HUES64 (cell line): ENCODE results near the gene IKBKE. TPM values are rescaled to one million over a fixed set of nuclear protein-coding genes. Genes with fewer than 3 reads are reported as not detected.
A peak's percentile ranks its signal among the peaks of the same experiment; 100 is the strongest.

Experiments used
- H3K27ac ChIP-seq: 2 replicates; pipeline ENCODE4 v1.7.0; 2013; ENCODE audit warnings: low read depth, low read length, inconsistent platforms
- H3K27me3 ChIP-seq: 2 replicates; pipeline ENCODE4 v1.6.1; 2013; ENCODE audit warnings: mild to moderate bottlenecking, low read length; ENCODE audit not compliant: insufficient read depth
- H3K36me3 ChIP-seq: 2 replicates; pipeline ENCODE4 v1.6.1; 2013; ENCODE audit warnings: mild to moderate bottlenecking, low read length; ENCODE audit not compliant: insufficient read depth
- H3K4me1 ChIP-seq: 2 replicates; pipeline ENCODE4 v1.6.1; 2013; ENCODE audit warnings: mild to moderate bottlenecking, low read length, moderate library complexity; ENCODE audit not compliant: insufficient read depth
- H3K4me3 ChIP-seq: 2 replicates; pipeline ENCODE4 v1.5.1; 2013; ENCODE audit warnings: mild to moderate bottlenecking, low read length, moderate library complexity
- H3K9ac ChIP-seq: 2 replicates; pipeline ENCODE4 v1.6.1; 2013; ENCODE audit warnings: mild to moderate bottlenecking, low read depth, low read length
- H3K9me3 ChIP-seq: 2 replicates; pipeline ENCODE4 v1.6.1; 2013; ENCODE audit warnings: low read depth, low read length; ENCODE audit not compliant: insufficient read depth
- WGBS: fragments of 150-250, 120-280 bp; methylation state at CpG from one replicate; pipeline ENCODE4 v1.1.7; 2013; ENCODE audit warnings: missing lambda C conversion rate; 5-methylcytosine and 5-hydroxymethylcytosine counted together
- polyA plus RNA-seq, 2 experiments: library from polyadenylated mRNA; stranded (reverse); fragments of 50-300 nt; gene quantifications; one replicate each; pipeline ENCODE4 v1.2.3, GENCODE V29; 2013

The IKBKE gene
- polyA plus RNA-seq (2013, experiment 1 of 2): 7.2 TPM
- polyA plus RNA-seq (2013, experiment 2 of 2): 6.1 TPM

- peaks cover 8% of the 10 kb centered on the region; the same call in 1 of the 2 replicates for H3K27me3 ChIP-seq
- peaks cover 2% of the 10 kb centered on the region; the same call in 1 of the 2 replicates for H3K36me3 ChIP-seq
- peak within 1 kb of the TSS; percentile 26 for H3K9ac ChIP-seq
- H3K9me3 ChIP-seq: no peaks in the 10 kb centered on the region
- peaks cover 45% of the 10 kb centered on the region for H3K4me1 ChIP-seq
- 12% methylated on average over 10 of the region's 10 CpGs for WGBS
- peak within 1 kb of the TSS; percentile 60; the same call in 1 of the 2 replicates for H3K27ac ChIP-seq
- H3K4me3 ChIP-seq: peak within 1 kb of the TSS; percentile 71
Measured at GRCh38 chr1:206469933-206470691, at the start of gene IKBKE. TSS of gene IKBKE (plus strand) at chr1:206470476. CDS start at chr1:206473228, 2,752 bp downstream.

GRCh38 chr1:206421616-206422340 lies 48.5 kb upstream of the IKBKE start:
- H3K27ac ChIP-seq: no peak overlapping the region
- H3K36me3 ChIP-seq: peaks cover 34% of the 10 kb centered on the region
- H3K4me1 ChIP-seq: no peaks in the 10 kb centered on the region
- WGBS: 94% methylated on average over 11 of the region's 11 CpGs
- no peak overlapping the region for H3K9ac ChIP-seq
- no peak overlapping the region for H3K4me3 ChIP-seq
- no peaks in the 10 kb centered on the region for H3K9me3 ChIP-seq
- H3K27me3 ChIP-seq: no peaks in the 10 kb centered on the region

GRCh38 chr1:206422525-206422924 lies 47.8 kb upstream of the IKBKE start:
- no peaks in the 10 kb centered on the region for H3K9me3 ChIP-seq
- no peak overlapping the region for H3K9ac ChIP-seq
- H3K27me3 ChIP-seq: no peaks in the 10 kb centered on the region
- H3K4me1 ChIP-seq: no peaks in the 10 kb centered on the region
- no peak overlapping the region for H3K4me3 ChIP-seq
- H3K27ac ChIP-seq: no peak overlapping the region
- peaks cover 39% of the 10 kb centered on the region for H3K36me3 ChIP-seq
- 100% methylated on average over 1 of the region's 1 CpG for WGBS

- H3K27me3 ChIP-seq: no peaks in the 10 kb centered on the region
- 94% methylated on average over 6 of the region's 6 CpGs for WGBS
- no peak overlapping the region for H3K4me3 ChIP-seq
- H3K27ac ChIP-seq: no peak overlapping the region
- no peaks in the 10 kb centered on the region for H3K4me1 ChIP-seq
- H3K9ac ChIP-seq: no peak overlapping the region
- H3K9me3 ChIP-seq: no peaks in the 10 kb centered on the region
- H3K36me3 ChIP-seq: peaks cover 47% of the 10 kb centered on the region; the same call in 1 of the 2 replicates
Measured at GRCh38 chr1:206427291-206427690, 43.0 kb upstream of the IKBKE start.

GRCh38 chr1:206429421-206429820 lies 40.9 kb upstream of the IKBKE start:
- Histone ChIP-seq H3K27me3 (no peaks in the 10 kb centered on the region), H3K4me1 (no peaks in the 10 kb centered on the region), H3K4me3 (no peak overlapping the region), H3K27ac (no peak overlapping the region), H3K36me3 (peaks cover 51% of the 10 kb centered on the region), H3K9me3 (no peaks in the 10 kb centered on the region), H3K9ac (no peak overlapping the region)
- WGBS: 88% methylated on average over 4 of the region's 4 CpGs

- Histone ChIP-seq H3K4me3 (no peak overlapping the region), H3K4me1 (no peaks in the 10 kb centered on the region), H3K9ac (no peak overlapping the region), H3K27ac (no peak overlapping the region), H3K36me3 (peaks cover 47% of the 10 kb centered on the region), H3K27me3 (no peaks in the 10 kb centered on the region), H3K9me3 (no peaks in the 10 kb centered on the region)
- 92% methylated on average over 9 of the region's 9 CpGs for WGBS
Measured at GRCh38 chr1:206430031-206430983, 40.0 kb upstream of the IKBKE start.

- Histone ChIP-seq H3K36me3 (peaks cover 65% of the 10 kb centered on the region), H3K27ac (no peak overlapping the region), H3K4me1 (no peaks in the 10 kb centered on the region), H3K9ac (no peak overlapping the region), H3K27me3 (no peaks in the 10 kb centered on the region), H3K9me3 (no peaks in the 10 kb centered on the region), H3K4me3 (no peak overlapping the region)
- WGBS: 95% methylated on average over 1 of the region's 1 CpG
Measured at GRCh38 chr1:206435445-206435844, 34.8 kb upstream of the IKBKE start.

- Histone ChIP-seq H3K36me3 (peaks cover 64% of the 10 kb centered on the region), H3K27ac (no peak overlapping the region)
Measured at GRCh38 chr1:206438554-206438953, 31.7 kb upstream of the IKBKE start.

GRCh38 chr1:206439205-206439604 lies 31.1 kb upstream of the IKBKE start:
- peaks cover 67% of the 10 kb centered on the region for H3K36me3 ChIP-seq

More at GRCh38 chr1:206438554-206438953, 31.7 kb upstream of the IKBKE start:
- no peaks in the 10 kb centered on the region for H3K4me1 ChIP-seq
- no peak overlapping the region for H3K4me3 ChIP-seq
- no peaks in the 10 kb centered on the region for H3K27me3 ChIP-seq
- no peak overlapping the region for H3K9ac ChIP-seq
- no peaks in the 10 kb centered on the region for H3K9me3 ChIP-seq

GRCh38 chr1:206441336-206441967 lies 28.8 kb upstream of the IKBKE start:
- peaks cover 78% of the 10 kb centered on the region for H3K36me3 ChIP-seq
- H3K9ac ChIP-seq: no peak overlapping the region

More at GRCh38 chr1:206439205-206439604, 31.1 kb upstream of the IKBKE start:
- H3K9ac ChIP-seq: no peak overlapping the region
- no peak overlapping the region for H3K4me3 ChIP-seq
- 100% methylated on average over 2 of the region's 2 CpGs for WGBS
- no peaks in the 10 kb centered on the region for H3K27me3 ChIP-seq
- H3K27ac ChIP-seq: no peak overlapping the region
- no peaks in the 10 kb centered on the region for H3K9me3 ChIP-seq
- no peaks in the 10 kb centered on the region for H3K4me1 ChIP-seq

More at GRCh38 chr1:206441336-206441967, 28.8 kb upstream of the IKBKE start:
- 93% methylated on average over 7 of the region's 7 CpGs for WGBS
- Histone ChIP-seq H3K4me1 (no peaks in the 10 kb centered on the region), H3K4me3 (no peak overlapping the region), H3K9me3 (no peaks in the 10 kb centered on the region), H3K27ac (no peak overlapping the region), H3K27me3 (no peaks in the 10 kb centered on the region)
